Stimulated activated CD4-positive, alpha-beta T cell treated with anti-CD3 and anti-CD28 coated beads, Interleukin-2, amount 100 ng/mL, for 24 hours (primary cell): Measurements from ENCODE around the gene C9orf85.
"Not testable (repeated sequence)": the region's sequence is repeated elsewhere in the genome, so short reads cannot be mapped to it uniquely, and the experiment has no call there.

Source experiments
- DNase-seq, 2 donors: peaks; one replicate each; pipeline ENCODE4 v3.0.0-alpha.2; 2020

C9orf85 gene

DNA sequence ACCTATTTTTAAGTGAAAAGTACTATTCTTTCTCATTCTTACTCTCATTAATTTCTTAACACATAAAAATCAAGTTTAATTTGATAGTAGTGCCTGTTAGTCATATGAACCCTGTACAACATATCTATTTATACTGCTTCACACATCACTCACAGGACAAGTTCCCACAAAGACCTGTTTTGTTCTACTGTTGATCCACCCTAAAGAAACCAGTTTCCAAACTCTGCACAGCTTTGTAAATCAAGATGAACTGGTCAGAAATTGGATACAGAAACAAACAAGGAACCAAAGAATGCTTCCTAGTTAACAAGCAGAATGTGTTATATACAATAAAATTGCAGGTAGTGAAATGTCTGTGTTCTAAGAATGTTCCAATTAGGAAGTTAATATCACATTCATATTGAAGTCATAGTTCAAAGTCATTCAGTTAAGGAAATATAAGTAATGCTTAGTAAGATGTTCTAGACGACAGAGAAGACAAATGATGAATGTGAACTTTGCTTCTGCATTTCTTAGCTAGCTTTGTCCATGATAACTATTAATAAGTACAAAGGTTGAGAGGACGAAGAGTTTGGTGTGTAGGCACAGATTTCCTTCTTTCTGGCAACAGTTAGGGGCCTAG, 33.4 kb downstream of the C9orf85 start:
- DNase-seq: no peak

DNA sequence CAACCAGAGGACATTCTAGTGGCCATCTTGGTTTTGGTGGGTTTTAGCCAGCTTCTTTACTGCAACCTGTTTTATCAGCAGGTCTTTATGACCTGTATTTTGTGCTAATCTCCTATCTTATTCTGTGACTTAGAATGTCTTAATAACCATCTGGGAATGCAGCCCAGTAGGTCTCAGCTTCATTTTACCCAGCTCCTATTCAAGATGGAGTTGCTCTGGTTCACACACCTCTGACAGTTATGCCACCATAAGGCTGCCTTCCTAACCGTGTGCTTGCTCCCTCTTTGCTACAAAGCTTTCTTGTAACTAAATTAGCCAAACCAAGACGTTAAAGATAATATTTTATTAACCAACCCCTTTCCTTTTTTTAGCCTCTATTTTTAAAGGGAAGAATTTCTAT, 43.2 kb downstream of the C9orf85 start:
- not testable (repeated sequence) for DNase-seq

DNA sequence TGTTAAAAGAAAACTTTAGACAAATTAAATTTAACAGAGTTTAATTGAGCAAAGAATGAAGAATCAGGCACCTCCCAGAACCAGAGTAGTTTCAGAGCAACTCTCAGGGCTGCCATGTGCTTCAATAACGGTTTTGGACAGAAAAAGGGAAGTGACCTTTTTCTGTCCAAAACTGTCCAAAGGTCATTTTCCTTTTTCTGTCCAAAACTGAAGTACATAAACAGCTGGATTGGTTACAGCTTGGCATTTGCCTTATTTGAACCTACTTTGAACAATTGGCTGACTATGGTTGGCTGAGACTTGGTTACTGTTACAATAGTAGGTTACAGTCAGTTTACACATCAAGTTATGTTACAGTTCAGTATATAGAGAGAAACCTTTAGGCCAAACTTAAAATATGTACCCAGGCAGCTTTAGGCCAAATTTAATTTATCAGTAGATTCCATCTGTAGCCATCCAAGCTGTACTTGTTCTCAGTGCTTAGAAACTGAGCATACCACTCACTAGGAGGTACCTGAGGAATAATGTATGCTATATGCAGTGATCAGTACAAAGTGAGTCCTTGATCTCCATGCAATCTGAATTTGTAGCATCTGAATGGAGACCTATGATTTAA, 44.0 kb downstream of the C9orf85 start:
- DNase-seq: no peak

DNA sequence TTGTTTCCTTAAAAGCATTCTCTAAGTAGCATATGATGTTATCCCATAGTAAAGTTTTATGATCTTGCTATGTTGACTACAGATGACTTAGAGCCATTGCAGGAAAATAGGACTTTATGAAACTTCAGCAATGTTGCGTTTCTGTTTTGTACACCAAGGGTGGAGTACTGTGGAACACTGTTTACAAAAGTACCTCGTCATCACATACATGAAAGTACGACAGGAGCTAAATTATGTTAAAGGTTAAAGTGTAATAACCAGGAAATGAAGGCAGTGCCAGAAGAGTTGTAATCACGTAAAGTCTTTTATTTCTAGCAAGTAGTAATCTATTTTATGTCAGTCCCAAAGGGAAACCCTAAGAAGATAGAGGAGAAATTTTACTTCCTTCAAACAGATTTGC, 50.9 kb downstream of the C9orf85 start:
- DNase-seq: no peak

DNA sequence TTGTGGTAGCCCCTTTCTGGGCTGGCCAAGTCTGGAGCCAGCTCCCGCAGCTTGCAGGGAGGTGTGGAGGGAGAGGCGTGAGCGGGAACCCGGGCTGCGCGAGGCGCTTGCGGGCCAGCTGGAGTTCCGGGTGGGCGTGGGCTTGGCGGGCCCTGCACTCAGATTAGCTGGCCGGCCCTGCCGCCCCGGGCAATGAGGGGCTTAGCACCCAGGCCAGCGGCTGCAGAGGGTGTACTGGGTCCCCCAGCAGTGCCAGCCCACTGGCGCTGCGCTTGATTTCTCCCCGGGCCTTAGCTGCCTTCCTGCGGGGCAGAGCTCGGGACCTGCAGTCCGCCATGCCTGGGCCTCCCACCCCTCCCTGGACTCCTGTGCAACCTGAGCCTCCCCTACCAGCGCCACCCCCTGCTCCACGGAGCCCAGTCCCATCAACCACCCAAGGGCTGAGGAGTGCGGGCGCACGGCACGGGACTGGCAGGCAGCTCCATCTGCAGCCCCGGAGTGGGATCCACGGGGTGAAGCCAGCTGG, 52.1 kb downstream of the C9orf85 start:
- DNase-seq: not testable (repeated sequence)

DNA sequence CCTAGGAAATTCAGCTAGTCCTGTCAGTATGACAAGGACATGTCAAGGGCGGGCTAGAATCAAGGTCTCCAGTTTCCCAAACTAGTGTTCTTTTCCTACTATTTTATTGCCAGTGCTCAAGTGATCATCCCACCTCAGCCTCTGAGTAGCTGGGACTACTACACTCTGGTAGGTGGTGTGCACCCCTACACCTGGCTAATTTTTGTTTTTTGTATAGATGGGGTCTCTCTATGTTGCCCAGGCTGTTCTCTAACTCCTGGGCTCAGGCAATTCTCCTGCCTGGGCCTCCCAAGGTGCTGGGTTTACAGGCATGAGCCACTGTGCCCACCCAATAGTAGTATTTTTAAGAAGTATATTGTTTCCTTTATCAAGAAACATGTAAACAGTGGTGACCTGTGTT, 54.0 kb downstream of the C9orf85 start:
- DNase-seq: no peak

DNA sequence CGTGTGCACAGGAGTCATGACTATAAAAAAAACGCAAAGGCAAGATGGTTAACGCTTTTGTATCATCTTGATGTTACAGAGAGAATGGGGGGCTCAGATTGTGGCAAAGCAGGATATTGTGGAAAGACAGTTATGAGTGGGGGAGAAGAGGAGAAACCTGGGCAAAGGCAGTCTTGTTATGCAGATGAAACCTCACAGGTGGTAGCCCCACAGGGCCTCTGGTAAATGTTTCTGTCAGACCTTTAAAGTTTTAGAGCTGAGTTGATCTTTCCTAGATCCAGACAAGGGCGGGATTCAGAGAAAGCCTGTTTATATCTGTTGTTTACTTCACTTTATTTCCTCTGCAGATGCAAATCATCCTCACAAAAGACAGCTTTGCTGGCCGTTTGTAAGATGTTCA, 55.2 kb downstream of the C9orf85 start:
- DNase-seq: no peak

DNA sequence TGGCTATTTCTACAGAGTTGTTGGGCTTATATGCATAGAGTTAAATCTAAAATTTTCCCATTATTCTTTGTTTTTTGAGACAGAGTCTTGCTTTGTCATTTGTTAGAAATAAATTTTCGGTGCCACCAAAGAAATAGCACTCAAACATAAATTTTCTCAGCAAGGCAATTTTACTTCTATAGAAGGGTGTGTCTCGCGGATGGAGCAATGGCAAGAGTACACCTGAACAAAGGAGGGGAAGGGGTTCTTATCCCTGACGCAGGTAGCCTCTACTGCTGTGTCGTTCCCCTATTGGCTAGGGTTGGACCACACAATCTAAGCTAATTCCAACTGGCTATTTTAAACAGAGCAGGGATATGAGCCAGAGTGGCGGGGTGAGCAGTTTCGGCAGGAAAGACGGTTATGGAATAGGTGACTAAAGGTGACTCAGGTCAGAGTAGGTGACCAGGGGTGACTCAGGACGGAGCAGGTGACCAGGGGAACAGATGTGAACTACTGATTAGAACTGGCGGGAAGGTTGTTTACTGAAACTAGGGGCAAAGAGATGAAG, 57.2 kb downstream of the C9orf85 start:
- no peak for DNase-seq

DNA sequence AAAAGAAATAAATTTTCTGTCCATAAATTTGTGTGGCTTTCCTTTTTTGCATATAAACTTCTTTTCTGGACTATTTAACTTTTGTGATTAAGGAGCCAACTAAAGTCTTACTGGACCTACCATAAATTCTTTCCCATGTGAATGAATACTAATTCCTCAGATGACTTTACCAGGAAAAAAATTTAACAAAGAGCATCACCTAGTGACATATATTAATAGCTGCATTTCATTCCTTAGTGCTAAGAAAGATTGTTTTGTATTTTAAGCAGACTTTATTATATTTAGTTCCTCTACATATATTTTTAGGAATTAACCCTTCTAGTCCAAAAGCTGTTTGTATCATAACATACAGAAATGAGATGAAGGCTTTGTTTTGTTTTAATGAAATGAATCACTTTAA, 64.4 kb downstream of the C9orf85 start:
- no peak for DNase-seq

DNA sequence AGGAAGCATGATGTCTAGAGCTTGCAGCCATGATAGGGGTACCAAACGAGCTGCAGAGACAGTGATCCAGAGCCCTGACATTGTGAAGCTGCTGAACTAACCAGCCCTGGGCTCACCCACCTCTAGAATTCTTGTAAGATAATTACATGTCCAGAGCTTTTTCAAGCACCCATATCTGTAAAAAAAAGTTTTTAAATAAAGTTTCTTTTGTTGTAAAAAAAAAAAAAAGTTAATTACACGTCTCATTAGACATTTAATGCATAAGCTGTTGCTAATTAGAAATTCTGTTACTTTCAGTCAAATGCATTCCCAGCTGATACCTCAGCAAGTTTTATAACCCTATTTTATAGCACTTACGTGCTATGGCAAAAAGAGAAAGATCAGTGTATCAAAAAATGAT, 65.6 kb downstream of the C9orf85 start:
- DNase-seq: no peak

DNA sequence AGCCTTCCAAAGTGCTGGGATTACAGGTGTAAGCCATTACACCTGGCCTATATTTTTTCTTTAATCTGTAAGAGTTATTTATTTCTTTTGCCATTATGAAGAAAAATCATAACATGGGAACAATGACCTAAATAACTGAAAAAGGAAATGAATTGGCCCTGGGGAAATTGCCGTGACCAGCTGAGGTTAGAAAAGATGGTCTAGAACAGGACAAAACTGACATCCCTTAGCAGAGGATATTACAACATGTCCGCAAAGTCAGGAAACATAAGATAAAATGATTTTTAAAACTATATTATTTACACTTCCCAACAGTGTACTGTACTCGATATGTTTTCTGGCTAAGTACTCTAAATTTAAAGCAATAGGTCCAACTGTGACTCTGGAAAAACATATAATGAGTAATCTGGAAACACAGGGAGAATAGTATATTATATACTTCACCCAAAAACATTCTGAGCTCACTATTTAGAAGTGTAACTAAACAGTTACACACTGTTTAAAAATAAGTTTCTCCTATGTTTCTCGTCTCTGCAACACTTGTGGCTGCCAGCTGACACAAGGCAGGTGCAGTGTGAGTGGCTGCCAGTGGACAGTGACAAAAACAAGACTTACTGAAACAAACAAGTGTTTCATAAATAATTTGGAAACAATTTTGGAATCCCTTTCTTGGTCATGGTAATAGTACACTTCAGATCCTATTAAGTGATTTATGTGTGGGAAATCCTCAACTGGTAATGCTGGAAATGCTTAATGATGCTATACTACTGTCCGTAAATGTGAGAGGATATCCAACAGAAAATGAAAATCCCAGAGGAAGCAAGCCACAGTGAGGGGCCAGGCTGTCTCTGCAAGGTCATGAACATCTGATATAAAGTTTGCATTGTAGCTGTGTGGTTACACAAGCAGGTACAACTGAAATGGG, 69.1 kb downstream of the C9orf85 start:
- no peak for DNase-seq

DNA sequence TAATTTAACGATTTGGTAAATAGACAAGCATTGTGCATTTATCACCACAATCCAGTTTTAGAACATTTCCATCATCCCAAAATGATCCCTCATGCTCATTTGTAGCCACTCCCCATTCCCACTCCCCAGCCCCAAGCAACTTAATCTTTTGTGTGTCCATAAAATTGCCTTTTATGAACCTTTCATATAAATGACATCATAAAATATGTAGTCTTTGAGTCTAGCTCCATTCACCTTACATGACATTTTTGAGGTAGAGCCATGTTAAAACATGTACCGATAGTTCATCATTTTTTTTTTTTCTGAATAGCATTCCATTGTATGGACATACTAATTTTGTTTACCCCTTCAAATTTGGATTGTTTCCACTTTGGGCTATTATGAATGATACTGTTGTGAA, 70.5 kb downstream of the C9orf85 start:
- DNase-seq: no peak

DNA sequence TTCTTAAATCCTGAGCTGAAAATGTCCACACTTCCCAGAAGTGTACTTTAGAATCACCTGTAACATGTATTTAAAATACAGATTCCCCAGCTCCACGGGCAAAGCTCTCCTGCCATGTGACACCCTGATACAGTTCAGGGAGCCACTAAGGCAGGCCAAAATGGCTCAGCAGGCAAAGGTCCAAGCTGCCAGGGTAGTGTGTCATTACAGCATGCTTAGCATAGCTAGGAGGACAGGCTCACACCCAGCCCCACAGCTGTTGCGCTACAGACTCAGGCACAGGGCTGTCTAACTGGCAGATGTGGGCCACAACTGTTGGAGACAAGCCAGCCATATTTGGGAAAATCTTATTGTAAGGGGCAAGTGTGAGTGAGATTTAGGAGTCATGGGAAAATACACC, 73.0 kb downstream of the C9orf85 start:
- no peak for DNase-seq

DNA sequence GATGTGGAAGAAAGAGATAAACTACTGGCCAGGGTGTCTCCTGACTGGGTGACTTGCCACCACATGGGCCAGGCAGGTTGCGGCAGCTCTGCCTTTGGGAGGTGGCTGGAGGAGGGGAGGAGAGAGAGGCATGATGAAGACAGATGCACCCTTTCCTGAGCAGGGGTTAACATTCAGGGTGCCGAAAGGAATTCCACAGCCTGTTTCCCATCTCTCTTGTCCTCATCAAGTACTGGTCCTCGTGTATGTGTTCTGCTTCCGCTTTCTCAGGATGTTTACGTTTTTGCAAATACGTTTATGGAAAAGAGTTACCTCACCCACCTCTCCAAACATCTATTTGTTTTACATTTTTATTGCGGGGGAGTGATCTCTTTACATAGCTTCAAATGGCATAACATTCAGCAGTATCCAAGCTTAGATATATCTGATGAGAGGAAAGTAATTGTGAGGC, 73.4 kb downstream of the C9orf85 start:
- no peak for DNase-seq

DNA sequence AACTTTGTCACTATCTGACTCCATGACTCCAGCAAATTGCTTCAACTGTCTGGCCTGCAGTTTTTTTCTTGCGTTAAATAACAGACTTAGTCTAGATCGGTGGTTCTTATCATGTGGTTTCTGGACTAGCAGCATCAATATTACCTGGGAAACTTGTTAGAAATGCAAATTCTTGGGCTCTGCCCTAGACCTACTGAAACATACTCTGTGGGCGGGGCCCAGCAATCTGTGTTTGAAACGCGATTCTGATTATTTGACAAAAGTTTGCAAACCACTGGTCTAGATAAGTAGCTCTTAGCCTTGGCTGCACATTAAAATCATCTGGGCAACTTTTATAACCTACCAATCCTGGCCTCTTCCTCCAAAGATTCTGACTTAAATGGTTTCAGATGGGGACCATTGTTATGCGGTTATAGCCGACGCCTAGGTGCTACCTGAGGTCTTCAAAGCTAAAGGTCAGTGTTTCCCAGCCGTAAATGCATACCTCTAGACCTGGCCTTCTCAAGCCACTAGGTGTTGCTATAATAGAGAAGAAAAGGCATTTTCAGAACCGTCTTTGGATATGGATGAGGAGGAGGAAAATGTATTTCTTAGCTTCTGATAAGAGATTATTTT, 74.0 kb downstream of the C9orf85 start:
- DNase-seq: no peak

DNA sequence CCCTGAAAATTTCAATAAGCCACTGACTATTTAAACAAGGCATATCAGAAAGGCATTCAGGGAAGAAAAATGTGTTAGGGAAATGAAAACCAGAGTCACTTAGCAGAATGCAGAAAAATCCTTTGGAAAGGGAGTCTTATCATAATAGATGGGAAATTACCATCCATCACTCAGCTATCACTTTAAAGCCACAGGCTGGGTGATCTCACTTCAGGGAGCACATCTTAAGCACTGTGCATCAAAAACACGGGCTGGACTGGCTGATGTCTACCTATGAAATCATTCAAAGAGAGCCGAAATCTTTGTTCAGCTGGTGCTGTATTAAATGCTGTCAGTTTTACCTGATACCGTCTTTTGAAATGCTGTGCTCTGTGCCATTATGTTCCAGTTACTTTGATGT, 75.5 kb downstream of the C9orf85 start:
- DNase-seq: no peak

DNA sequence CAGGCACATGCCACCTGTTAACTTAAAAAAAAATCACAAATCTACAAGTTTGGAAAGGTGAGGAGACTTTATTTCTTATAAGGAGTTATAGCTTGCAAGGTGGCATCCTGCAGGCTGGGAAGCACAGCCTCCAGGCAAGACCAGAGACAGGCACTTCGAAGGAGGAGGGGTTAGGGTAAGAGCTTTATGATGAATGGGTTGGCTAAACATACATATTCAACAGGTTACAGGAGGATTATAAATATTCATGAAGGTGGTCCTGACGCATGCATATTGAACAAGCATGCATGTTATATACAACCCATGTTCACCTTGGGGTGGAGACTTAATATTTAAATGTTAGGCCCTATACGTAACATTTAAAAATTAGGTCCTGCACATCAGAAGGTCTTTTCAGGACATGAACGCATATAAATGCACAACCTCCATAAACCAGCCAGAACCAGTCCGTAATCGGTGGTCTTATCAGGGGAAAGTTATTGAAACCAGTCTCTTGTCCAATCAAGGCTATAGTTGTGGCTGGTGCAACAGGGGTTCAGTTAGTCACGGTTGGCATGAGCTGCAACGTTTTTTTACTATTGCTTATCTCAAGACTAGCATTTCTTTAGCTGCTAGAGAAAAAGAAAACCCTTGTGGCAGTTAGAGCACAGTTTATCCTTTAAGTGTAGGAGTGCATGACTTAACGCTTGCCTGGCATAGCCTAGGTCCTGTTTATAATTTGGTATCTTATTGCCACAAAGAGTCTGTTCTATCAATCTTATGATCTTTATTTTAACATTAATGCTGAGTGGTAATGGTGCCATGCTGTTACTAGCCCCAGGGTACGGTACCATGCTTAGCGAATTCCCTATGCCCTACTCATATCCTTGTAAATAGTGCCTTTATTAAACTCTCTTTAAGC, 76.3 kb downstream of the C9orf85 start:
- no peak for DNase-seq

DNA sequence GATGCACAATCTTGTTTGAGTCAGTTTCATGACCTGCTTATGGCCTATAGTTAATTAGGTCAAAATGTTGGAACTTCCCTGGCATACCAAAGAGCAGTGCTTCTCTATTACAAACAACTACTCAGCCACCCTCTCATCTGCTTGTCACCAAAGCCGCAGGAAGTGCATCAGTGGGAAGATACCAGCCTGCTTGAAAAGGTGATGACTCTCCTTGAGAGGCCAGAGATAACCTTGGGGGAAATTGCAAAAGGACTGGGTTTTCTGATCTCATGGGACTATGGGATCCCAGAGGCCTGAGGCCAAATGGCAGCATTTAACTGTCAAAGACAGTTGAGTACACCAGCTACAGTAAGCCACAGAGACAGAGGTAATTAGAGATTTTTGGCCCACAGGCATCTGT, 79.0 kb downstream of the C9orf85 start:
- no peak for DNase-seq

DNA sequence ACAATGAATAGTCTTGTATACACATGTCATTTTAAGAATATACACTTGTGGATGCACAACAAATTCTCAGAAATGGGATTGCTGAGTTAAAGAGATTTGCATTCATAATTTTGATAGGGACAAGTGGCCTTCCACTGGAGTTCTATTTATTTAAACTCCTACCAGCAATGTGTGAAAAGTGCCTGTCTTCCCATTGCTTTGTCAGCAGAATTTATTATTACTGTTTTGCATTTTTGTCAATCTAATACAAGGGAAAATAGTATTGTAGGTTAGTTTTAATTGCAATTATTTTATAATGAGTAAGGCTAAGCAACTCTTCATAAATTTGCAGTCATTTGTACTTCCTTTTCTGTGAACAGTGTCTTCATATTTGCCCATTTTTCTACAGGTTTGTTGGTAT, 94.0 kb downstream of the C9orf85 start:
- no peak for DNase-seq

DNA sequence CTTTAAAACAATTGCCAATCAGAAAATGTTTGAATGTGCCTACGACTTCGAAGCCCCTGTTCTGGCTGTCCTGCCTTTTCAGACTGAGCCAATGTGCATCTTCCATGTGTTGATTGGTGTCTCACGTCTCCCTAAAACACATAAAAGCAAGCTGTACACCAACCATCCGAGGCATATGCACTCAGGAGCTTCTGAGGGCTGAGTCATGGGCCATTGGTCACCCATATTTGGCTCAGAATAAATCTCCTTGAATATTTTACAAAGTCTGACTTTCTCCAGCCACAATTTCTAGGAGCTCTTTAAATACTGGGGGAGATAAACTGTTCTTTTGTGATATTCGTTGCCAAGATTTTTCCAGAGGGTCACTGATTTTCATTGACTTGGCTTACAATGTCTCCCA, 95.1 kb downstream of the C9orf85 start:
- no peak for DNase-seq

DNA sequence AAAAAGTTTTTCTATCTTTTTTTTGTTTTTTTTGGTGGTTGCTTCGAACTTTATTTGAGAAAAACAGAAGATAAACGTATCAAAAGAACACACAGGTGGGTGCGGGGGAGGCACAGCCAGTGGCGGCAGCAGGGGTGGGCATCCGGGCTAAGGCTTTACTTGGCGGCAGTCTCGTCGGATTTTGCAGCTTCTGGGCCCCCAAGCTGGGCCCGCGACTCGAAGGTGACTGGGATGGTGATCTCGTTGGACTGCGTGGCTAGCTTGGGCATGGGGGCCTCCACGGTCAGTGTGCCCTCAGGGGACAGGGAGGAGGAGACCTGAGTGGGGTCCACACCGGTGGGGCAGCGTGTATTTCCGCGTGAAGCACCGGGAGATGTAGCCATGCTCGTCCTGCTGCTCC, 96.3 kb downstream of the C9orf85 start:
- not testable (repeated sequence) for DNase-seq

DNA sequence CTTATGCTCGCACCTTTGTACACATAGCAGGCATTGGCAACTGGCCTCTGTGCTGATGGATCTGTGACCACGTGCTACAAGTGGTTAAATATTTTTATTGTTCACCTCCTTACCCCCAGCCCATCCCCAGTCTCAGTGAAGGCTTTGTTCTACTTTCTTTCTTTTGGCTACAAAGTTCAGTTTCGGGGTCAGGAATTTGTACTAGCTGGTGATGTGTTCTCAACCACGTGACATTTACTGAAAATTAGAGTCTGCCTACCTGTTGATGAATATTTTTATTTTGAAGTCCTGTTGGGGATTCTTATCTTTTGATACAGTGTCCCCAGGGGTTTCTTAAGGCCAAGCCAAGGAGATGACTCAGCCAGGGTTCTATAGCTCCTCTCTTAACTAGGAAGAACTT, 101.2 kb downstream of the C9orf85 start:
- DNase-seq: no peak
